GM12865 (cell line): ENCODE results near the gene TWF2.

Experiments
- DNase-seq: peaks from one replicate; pipeline ENCODE4 v3.0.0; 2010; ENCODE audit warnings: low read depth
- H3K4me3 ChIP-seq: 2 replicates; pipeline ENCODE4 v1.5.1; 2011; ENCODE audit warnings: mild to moderate bottlenecking, low read depth, low read length, control low read depth
- TF ChIP-seq, protein P1 (sequence below): IDR thresholded peaks from 2 replicates; pipeline ENCODE4 v1.5.1; 2011; ENCODE audit warnings: low read length, control low read depth, low read depth, inconsistent platforms; ENCODE audit not compliant: insufficient read depth; ENCODE audit errors: missing control alignments

The TWF2 gene

DNA sequence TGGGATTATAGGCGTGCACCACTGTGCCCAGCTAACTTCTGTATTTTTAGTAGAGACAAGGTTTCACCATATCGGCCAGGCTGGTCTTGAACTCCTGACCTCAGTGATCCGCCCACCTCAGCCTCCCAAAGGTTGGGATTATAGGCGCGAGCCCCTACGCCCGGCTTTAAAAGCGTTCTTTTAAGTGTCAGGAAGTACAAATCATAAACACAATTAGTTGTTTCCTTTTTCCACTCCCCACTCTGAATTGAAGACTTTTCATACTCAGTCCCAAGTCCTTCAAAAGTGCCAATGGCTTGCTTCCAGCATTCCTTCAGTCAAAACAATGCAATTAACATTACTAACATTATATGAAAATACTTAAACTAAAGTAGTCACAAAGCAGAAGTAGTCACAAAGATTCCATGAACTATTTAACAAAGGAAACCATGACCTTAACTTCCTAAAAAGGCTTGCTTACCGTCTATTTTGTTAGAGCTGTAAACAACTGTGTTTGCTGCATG lies 31.3 kb upstream of the TWF2 start:
- TF ChIP-seq, protein P1, sequence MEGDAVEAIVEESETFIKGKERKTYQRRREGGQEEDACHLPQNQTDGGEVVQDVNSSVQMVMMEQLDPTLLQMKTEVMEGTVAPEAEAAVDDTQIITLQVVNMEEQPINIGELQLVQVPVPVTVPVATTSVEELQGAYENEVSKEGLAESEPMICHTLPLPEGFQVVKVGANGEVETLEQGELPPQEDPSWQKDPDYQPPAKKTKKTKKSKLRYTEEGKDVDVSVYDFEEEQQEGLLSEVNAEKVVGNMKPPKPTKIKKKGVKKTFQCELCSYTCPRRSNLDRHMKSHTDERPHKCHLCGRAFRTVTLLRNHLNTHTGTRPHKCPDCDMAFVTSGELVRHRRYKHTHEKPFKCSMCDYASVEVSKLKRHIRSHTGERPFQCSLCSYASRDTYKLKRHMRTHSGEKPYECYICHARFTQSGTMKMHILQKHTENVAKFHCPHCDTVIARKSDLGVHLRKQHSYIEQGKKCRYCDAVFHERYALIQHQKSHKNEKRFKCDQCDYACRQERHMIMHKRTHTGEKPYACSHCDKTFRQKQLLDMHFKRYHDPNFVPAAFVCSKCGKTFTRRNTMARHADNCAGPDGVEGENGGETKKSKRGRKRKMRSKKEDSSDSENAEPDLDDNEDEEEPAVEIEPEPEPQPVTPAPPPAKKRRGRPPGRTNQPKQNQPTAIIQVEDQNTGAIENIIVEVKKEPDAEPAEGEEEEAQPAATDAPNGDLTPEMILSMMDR: no peak
- no peak for DNase-seq
- H3K4me3 ChIP-seq: no peak overlapping the region

DNA sequence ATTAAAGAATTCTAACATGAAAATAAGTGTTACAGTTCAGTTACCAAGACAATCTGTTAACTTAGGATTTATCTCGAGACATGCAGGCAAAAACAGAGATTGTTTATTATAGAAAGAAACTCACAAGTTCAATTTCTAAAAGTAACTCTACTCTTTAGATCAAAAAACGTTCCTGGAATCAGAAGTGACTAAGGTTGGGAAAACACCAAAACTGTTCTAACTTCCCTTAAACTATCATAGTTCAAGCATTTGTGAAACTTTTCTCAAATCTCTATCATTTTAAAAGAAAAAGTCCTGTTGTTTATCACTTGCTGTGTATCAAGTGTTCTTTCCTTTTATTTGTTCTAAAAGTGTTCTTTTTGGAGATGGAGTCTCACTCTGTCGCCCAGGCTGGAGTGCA lies 30.8 kb upstream of the TWF2 start:
- H3K4me3 ChIP-seq: no peak overlapping the region
- DNase-seq: no peak
- TF ChIP-seq, protein P1: no peak

DNA sequence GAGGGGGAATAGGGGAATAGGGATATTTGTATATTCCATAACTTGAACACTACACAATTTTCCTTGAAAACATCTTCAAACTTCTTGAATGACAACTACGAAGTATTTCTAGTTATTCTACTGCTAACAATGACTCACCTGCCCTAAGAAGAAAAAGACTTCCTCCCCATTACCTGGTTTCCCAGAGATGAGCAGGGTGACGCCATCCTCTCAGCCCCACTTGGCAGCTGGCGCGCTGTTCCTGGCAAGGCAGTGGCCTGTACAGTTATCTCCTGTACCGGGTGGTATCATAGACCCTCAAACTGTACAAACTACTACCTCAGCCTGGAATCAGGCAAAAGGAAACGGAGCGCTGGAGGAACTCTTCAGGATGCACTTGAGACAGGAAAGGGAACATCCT lies 29.1 kb upstream of the TWF2 start:
- DNase-seq: no peak
- TF ChIP-seq, protein P1: no peak

DNA sequence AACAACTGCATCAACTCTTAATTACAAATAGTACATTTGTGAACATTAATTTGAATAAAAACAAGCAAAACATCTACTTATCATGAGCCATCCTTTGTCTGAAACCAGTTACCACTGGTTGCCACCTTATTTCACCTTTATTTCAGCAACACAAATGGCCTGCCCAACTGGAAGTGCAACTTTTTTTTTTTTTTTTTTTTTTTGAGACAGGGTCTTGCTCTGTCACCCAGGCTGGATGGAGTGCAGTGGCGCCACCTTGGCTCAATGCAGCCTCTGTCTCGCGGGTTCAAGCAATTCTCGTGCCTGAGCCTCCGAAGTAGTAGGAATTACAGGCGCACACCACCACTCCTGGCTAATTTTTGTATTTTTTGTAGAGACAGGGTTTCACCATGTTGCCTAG lies 26.4 kb upstream of the TWF2 start:
- no peak for DNase-seq
- TF ChIP-seq, protein P1: no peak
- H3K4me3 ChIP-seq: no peak overlapping the region

More for the DNA sequence above, 29.1 kb upstream of the TWF2 start:
- no peak overlapping the region for H3K4me3 ChIP-seq

DNA sequence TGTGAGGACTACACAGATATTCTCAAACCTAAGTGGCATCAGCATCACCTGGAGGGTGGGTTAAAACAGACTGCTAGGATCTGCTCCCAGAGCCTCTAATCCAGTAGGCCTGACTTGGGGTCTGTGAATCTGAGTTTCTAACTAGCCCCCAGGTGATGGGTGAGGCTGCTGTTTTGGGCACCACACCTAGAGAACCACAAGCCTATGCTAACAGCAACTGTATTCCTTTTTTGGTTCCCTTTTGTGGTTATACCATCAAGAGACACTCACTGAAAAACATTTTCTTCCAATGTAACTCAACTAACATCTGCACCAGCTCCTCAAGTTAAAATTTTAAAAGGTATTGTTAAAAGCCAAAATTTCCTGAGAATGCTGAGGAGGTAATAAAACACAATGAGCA lies 23.5 kb upstream of the TWF2 start:
- TF ChIP-seq, protein P1: no peak
- DNase-seq: no peak
- no peak overlapping the region for H3K4me3 ChIP-seq

DNA sequence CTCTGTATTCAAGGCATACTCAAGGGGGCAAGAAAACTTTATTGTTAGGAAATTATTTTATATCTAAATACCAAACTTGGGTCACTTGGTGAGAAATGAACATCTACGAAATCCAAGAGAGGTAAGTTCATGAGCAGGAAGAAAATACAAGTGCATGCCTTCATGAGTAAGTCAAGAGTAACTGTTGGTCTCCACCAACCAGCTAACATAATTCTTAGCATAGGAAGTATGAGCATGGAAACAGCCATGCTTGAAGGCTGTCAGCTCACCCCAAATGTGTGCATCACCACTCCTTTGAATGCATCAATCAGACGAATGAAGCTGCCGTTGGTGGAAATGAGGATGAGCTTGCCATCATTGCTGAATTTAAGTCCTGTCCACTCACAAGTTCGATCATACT lies 20.5 kb upstream of the TWF2 start:
- TF ChIP-seq, protein P1: no peak
- no peak for DNase-seq
- no peak overlapping the region for H3K4me3 ChIP-seq

DNA sequence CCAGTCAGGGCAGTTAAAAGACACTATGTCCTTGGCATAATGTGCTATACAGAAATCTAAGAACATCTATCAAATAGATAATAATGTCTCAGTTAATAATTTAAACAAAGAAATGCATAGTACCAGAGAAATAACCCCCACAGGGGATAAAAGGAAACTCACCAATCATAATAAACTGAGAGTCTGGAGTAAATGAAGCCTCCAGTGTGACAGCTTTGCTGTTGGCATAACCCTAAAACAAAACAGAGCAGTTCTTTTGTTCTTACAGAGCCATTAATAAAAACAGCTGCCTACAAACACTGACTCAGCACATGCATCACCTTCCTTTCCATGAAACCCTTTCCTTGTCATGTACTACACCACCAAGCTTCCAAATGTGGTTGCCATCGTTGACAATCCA lies 20.1 kb upstream of the TWF2 start:
- H3K4me3 ChIP-seq: no peak overlapping the region
- TF ChIP-seq, protein P1: no peak
- DNase-seq: no peak
